ENCODE data around the gene WDR88. TPM values are rescaled to one million over a fixed set of nuclear protein-coding genes. Genes with fewer than 3 reads are reported as not detected.

The WDR88 gene
- total RNA-seq, 1 donor from 2014 or later: not detected

- Histone ChIP-seq H3K9me3 (no peaks in the 10 kb centered on the region), H3K27me3 (no peaks in the 10 kb centered on the region), H3K4me1 (peaks cover 7 to 8% of the 10 kb centered on the region in 2 donors), H3K4me3 (no peak overlapping the region), H3K27ac (no peak overlapping the region), H3K36me3 (no peaks in the 10 kb centered on the region)
- intact Hi-C loops (cut with DNase I): loop anchor here (10.0 kb wide), 2 partner anchors 589 to 621 kb away; partner anchors contain the start of genes KCTD15 and PDCD5
- TF ChIP-seq, protein P1, sequence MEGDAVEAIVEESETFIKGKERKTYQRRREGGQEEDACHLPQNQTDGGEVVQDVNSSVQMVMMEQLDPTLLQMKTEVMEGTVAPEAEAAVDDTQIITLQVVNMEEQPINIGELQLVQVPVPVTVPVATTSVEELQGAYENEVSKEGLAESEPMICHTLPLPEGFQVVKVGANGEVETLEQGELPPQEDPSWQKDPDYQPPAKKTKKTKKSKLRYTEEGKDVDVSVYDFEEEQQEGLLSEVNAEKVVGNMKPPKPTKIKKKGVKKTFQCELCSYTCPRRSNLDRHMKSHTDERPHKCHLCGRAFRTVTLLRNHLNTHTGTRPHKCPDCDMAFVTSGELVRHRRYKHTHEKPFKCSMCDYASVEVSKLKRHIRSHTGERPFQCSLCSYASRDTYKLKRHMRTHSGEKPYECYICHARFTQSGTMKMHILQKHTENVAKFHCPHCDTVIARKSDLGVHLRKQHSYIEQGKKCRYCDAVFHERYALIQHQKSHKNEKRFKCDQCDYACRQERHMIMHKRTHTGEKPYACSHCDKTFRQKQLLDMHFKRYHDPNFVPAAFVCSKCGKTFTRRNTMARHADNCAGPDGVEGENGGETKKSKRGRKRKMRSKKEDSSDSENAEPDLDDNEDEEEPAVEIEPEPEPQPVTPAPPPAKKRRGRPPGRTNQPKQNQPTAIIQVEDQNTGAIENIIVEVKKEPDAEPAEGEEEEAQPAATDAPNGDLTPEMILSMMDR (IDR thresholded peaks at IDR 0.05): no peak
- DNase-seq (ENCODE audit: low spot score in 2 of 2): no peak
These were observed 42.3 kb downstream of the WDR88 start for GRCh38 chr19:33174186-33174585.

DNA sequence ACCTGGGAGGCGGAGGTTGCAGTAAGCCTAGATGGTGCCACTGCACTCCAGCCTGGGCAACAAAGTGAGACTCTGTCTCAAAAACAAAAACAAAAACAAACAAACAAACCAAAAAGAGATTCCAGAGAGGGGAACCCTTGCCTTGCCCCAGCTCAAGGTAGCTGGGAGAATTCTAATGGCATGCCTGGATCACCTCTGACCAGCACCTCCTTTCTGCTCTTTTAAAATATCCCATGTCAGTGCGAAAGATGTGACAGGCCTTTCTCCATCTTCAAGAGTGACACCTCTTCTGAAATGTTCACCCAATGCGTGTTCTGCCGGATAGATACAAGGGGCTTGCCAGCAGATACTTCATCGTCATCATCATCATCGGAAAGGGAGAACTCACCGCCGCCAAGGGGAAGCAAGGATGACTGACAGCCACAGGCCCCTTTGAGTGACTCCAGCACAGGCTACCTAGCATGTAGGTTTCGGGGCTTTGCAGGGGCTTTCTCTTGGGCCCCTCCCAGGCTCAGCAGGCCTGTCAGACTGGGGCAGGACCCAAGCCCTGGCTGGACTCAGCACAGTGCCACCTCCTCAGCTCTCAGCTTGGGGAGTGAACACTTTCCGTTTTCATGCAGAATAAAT lies 43.4 kb downstream of the WDR88 start:
- TF ChIP-seq, protein P1 (IDR thresholded peaks at IDR 0.05): no peak
- Histone ChIP-seq H3K9me3 (no peaks in the 10 kb centered on the region), H3K27me3 (no peaks in the 10 kb centered on the region), H3K4me1 (peaks cover 7 to 8% of the 10 kb centered on the region in 2 donors), H3K27ac (no peak overlapping the region), H3K4me3 (peak overlapping the region in 1 of 2 donors; percentile 76), H3K36me3 (no peaks in the 10 kb centered on the region)
- intact Hi-C loops (cut with DNase I): loop anchor here (5.0 to 10.0 kb wide), 5 partner anchors 203 to 620 kb away; partner anchors contain the start of genes ANKRD27, CEP89, FAAP24 and KCTD15
- no peak for DNase-seq (ENCODE audit: low spot score in 2 of 2)

DNA sequence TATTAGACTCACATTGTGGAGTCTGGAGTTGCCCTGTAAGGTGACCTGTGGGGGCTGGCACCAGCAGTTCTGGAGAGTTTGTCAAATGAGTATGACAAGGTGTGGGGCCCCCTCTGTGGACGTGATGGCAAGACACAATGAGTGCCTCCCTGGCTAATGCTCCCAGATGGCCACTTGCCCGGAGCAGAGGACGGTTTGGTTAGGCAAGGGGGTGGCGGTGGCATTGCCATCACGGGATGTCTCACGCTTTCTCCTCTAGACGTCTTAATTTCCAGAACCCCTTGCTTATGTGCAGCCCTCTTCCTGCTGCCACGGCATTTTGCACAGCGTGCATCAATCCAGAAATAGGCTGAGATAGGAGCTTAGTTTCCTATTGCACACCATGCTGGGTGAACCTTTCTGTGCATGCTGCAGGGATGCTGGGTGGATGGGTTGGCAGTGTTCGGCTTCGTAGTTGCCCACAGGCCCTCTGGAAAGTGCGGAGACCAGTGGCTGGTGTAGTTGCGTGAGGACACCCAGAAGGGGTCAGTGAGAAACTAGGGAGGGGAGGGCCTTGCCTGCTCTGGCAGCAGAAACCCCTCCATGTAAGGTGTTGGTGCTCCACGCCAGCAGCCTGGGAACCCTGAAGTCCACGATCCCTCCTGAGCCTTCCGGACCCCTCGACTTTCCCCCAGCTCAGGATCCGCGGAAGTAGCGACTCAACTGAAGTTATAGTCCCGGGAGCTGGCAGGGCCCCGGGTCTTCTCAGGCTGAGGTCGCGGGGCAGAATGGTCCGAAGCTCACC lies 44.2 kb downstream of the WDR88 start:
- H3K27me3 ChIP-seq: no peaks in the 10 kb centered on the region
- peak overlapping the region; percentile 91 to 95 for H3K27ac ChIP-seq
- H3K9me3 ChIP-seq: no peaks in the 10 kb centered on the region
- H3K4me1 ChIP-seq: peaks cover 7 to 8% of the 10 kb centered on the region in 2 donors
- peak in 1 of 2 donors; percentile 71 for DNase-seq (ENCODE audit: low spot score in 2 of 2)
- peak overlapping the region; percentile 65 to 76 for H3K4me3 ChIP-seq
- intact Hi-C loops (cut with DNase I): loop anchor here (1.0 to 10.0 kb wide), 9 partner anchors 95 to 769 kb away; partner anchors contain the start of genes ANKRD27, CEBPG, CEP89 and FAAP24
- H3K36me3 ChIP-seq: no peaks in the 10 kb centered on the region
- TF ChIP-seq, protein P1 (IDR thresholded peaks at IDR 0.05): peak in 1 of 3 experiments; percentile 18

- intact Hi-C loops (cut with DNase I): loop anchor here (1.0 to 10.0 kb wide), 9 partner anchors 96 to 770 kb away; partner anchors contain the start of genes ANKRD27, CEBPG, CEP89 and FAAP24
- DNase-seq (ENCODE audit: low spot score in 2 of 2): peak; percentile 93 to 99
- Histone ChIP-seq H3K4me3 (peak overlapping the region; percentile 65 to 76), H3K27ac (peak overlapping the region; percentile 91 to 95), H3K27me3 (no peaks in the 10 kb centered on the region), H3K36me3 (no peaks in the 10 kb centered on the region), H3K9me3 (no peaks in the 10 kb centered on the region), H3K4me1 (peaks cover 7 to 8% of the 10 kb centered on the region in 2 donors)
- TF ChIP-seq, protein P1 (IDR thresholded peaks at IDR 0.05): no peak
These were observed 44.9 kb downstream of the WDR88 start for GRCh38 chr19:33176670-33177416.

DNA sequence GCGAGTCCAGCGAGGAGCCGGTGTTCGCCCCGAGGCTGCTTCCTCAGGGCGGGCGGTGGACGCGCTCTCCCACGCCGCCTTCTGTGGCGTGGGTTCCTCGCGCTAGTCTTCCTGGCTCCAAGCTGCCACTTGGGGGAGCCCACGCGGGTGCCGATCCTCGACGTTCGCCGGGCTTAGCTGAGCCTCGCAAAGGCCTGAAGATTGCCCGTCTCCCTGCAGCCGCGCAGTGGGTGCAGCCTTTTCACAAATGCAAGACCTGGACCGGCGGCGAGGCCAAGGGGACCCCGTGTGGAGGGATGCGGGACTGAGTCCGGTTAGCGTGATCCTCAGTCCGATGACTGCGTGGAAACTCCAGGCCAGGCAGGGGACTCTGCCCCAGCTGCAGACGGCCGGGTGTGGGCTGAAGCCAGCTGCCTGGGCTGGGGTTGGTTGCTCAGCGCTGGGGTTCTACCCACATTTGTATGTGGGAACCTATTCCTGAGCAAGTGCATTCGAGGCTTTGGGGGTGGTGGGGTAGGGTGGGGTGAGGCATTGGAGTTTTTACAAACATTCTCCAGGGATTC lies 45.6 kb downstream of the WDR88 start:
- Histone ChIP-seq H3K36me3 (no peaks in the 10 kb centered on the region), H3K4me1 (peaks cover 7 to 8% of the 10 kb centered on the region in 2 donors), H3K9me3 (no peaks in the 10 kb centered on the region), H3K27me3 (no peaks in the 10 kb centered on the region), H3K27ac (peak overlapping the region; percentile 91 to 95), H3K4me3 (peak overlapping the region; percentile 65 to 76)
- peak in 1 of 2 donors; percentile 19 for DNase-seq (ENCODE audit: low spot score in 2 of 2)
- intact Hi-C loops (cut with DNase I): loop anchor here (2.0 to 10.0 kb wide), 8 partner anchors 97 to 771 kb away; partner anchors contain the start of genes ANKRD27, CEBPG, CEP89 and FAAP24
- TF ChIP-seq, protein P1 (IDR thresholded peaks at IDR 0.05): peak; percentile 42 to 56 (median 54)
